ENCODE measurements around the gene NEDD9. TPM values are rescaled to one million over a fixed set of nuclear protein-coding genes. Genes with fewer than 3 reads are reported as not detected.

NEDD9 gene
- total and polyA plus RNA-seq, 2 of the 13 experiments (the other 11 are each of a cell fraction or from before 2014, with no cell fraction given), result 27.1 to 389 TPM

DNA sequence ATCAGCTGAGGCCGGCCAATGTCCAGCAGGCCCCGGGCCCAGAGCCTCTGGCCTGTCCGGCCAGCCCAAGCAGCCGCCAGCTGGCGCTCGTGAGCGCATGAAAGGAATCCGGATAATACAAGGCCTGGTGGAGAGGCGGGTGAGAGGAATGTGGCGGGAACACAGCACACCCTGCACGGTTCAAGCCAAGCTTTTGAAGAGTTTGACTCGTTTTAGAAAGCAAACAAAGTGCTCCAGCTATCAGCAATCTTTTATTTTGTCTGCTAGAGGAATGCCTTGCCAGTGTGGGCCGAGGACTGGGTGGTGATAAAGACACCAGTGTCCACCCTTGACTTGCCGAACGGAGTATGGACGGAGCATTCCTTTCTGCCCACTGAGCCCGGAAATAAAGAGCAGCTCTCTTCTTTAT, 9.3 kb upstream of the NEDD9 start (continued):
- TF ChIP-seq, protein P1, sequence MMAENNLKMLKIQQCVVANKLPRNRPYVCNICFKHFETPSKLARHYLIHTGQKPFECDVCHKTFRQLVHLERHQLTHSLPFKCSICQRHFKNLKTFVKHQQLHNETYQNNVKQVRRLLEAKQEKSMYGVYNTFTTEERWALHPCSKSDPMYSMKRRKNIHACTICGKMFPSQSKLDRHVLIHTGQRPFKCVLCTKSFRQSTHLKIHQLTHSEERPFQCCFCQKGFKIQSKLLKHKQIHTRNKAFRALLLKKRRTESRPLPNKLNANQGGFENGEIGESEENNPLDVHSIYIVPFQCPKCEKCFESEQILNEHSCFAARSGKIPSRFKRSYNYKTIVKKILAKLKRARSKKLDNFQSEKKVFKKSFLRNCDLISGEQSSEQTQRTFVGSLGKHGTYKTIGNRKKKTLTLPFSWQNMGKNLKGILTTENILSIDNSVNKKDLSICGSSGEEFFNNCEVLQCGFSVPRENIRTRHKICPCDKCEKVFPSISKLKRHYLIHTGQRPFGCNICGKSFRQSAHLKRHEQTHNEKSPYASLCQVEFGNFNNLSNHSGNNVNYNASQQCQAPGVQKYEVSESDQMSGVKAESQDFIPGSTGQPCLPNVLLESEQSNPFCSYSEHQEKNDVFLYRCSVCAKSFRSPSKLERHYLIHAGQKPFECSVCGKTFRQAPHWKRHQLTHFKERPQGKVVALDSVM (CRISPR knock-in tag; IDR thresholded peaks at IDR 0.05), result peak; percentile 46; the same call in 1 of the 2 replicates
- TF ChIP-seq MAZ (IDR thresholded peaks at IDR 0.05; ENCODE audit: borderline replicate concordance, low read depth, low read length) (no peak), MAZ (CRISPR knock-in tag; IDR thresholded peaks at IDR 0.05; ENCODE audit: low read depth) (peak; percentile 54; the same call in 1 of the 2 replicates), HMG20A (CRISPR knock-in tag; IDR thresholded peaks at IDR 0.05; ENCODE audit: borderline replicate concordance) (peak; percentile 75), ZNF709 (CRISPR knock-in tag; IDR thresholded peaks at IDR 0.05) (no peak)
- TF ChIP-seq, protein P2, sequence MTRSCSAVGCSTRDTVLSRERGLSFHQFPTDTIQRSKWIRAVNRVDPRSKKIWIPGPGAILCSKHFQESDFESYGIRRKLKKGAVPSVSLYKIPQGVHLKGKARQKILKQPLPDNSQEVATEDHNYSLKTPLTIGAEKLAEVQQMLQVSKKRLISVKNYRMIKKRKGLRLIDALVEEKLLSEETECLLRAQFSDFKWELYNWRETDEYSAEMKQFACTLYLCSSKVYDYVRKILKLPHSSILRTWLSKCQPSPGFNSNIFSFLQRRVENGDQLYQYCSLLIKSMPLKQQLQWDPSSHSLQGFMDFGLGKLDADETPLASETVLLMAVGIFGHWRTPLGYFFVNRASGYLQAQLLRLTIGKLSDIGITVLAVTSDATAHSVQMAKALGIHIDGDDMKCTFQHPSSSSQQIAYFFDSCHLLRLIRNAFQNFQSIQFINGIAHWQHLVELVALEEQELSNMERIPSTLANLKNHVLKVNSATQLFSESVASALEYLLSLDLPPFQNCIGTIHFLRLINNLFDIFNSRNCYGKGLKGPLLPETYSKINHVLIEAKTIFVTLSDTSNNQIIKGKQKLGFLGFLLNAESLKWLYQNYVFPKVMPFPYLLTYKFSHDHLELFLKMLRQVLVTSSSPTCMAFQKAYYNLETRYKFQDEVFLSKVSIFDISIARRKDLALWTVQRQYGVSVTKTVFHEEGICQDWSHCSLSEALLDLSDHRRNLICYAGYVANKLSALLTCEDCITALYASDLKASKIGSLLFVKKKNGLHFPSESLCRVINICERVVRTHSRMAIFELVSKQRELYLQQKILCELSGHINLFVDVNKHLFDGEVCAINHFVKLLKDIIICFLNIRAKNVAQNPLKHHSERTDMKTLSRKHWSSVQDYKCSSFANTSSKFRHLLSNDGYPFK (CRISPR knock-in tag; IDR thresholded peaks at IDR 0.05; ENCODE audit: borderline replicate concordance), result peak; percentile 83
- TF ChIP-seq, protein P3, sequence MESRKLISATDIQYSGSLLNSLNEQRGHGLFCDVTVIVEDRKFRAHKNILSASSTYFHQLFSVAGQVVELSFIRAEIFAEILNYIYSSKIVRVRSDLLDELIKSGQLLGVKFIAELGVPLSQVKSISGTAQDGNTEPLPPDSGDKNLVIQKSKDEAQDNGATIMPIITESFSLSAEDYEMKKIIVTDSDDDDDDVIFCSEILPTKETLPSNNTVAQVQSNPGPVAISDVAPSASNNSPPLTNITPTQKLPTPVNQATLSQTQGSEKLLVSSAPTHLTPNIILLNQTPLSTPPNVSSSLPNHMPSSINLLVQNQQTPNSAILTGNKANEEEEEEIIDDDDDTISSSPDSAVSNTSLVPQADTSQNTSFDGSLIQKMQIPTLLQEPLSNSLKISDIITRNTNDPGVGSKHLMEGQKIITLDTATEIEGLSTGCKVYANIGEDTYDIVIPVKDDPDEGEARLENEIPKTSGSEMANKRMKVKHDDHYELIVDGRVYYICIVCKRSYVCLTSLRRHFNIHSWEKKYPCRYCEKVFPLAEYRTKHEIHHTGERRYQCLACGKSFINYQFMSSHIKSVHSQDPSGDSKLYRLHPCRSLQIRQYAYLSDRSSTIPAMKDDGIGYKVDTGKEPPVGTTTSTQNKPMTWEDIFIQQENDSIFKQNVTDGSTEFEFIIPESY (CRISPR knock-in tag; IDR thresholded peaks at IDR 0.05), result peak; percentile 100
- TF ChIP-seq, protein P4, sequence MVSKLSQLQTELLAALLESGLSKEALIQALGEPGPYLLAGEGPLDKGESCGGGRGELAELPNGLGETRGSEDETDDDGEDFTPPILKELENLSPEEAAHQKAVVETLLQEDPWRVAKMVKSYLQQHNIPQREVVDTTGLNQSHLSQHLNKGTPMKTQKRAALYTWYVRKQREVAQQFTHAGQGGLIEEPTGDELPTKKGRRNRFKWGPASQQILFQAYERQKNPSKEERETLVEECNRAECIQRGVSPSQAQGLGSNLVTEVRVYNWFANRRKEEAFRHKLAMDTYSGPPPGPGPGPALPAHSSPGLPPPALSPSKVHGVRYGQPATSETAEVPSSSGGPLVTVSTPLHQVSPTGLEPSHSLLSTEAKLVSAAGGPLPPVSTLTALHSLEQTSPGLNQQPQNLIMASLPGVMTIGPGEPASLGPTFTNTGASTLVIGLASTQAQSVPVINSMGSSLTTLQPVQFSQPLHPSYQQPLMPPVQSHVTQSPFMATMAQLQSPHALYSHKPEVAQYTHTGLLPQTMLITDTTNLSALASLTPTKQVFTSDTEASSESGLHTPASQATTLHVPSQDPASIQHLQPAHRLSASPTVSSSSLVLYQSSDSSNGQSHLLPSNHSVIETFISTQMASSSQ (IDR thresholded peaks at IDR 0.05; ENCODE audit: low read depth), result no peak; the same call in 1 of the 2 replicates
- TF ChIP-seq, protein P4 (CRISPR knock-in tag; IDR thresholded peaks at IDR 0.05; ENCODE audit: borderline replicate concordance), result peak; percentile 77; the same call in 1 of the 2 replicates
- TF ChIP-seq, protein P5, sequence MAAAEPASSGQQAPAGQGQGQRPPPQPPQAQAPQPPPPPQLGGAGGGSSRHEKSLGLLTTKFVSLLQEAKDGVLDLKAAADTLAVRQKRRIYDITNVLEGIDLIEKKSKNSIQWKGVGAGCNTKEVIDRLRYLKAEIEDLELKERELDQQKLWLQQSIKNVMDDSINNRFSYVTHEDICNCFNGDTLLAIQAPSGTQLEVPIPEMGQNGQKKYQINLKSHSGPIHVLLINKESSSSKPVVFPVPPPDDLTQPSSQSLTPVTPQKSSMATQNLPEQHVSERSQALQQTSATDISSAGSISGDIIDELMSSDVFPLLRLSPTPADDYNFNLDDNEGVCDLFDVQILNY (CRISPR knock-in tag; conservative IDR thresholded peaks at IDR 0.05), result no peak
- TF ChIP-seq, protein P6, sequence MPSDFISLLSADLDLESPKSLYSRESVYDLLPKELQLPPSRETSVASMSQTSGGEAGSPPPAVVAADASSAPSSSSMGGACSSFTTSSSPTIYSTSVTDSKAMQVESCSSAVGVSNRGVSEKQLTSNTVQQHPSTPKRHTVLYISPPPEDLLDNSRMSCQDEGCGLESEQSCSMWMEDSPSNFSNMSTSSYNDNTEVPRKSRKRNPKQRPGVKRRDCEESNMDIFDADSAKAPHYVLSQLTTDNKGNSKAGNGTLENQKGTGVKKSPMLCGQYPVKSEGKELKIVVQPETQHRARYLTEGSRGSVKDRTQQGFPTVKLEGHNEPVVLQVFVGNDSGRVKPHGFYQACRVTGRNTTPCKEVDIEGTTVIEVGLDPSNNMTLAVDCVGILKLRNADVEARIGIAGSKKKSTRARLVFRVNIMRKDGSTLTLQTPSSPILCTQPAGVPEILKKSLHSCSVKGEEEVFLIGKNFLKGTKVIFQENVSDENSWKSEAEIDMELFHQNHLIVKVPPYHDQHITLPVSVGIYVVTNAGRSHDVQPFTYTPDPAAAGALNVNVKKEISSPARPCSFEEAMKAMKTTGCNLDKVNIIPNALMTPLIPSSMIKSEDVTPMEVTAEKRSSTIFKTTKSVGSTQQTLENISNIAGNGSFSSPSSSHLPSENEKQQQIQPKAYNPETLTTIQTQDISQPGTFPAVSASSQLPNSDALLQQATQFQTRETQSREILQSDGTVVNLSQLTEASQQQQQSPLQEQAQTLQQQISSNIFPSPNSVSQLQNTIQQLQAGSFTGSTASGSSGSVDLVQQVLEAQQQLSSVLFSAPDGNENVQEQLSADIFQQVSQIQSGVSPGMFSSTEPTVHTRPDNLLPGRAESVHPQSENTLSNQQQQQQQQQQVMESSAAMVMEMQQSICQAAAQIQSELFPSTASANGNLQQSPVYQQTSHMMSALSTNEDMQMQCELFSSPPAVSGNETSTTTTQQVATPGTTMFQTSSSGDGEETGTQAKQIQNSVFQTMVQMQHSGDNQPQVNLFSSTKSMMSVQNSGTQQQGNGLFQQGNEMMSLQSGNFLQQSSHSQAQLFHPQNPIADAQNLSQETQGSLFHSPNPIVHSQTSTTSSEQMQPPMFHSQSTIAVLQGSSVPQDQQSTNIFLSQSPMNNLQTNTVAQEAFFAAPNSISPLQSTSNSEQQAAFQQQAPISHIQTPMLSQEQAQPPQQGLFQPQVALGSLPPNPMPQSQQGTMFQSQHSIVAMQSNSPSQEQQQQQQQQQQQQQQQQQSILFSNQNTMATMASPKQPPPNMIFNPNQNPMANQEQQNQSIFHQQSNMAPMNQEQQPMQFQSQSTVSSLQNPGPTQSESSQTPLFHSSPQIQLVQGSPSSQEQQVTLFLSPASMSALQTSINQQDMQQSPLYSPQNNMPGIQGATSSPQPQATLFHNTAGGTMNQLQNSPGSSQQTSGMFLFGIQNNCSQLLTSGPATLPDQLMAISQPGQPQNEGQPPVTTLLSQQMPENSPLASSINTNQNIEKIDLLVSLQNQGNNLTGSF (CRISPR knock-in tag; IDR thresholded peaks at IDR 0.05), result 0 out of 2 replicates have a peak, but pooled peaks have one; percentile 48

Data from HepG2 (cell line).